ENCODE data around the gene SLIT3.

DNA sequence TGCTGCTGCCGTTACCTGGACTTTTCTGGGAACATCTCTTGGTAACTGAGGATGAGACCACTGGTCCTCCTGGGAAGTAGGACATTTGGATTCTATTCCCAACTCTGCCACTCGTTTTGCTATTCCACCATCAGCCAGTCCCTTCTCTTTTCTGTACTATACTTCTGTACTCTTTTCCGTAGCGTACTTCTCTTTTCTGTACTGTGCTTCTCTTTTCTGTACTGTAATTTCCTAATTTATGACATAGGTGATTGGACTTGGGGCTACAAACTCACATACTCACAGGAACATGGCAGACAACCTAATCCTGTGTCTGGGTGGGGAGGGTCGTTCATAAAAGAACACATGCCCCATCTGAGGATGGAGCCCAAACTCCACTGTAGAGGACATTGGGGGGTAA is 386.4 kb downstream of the SLIT3 start:
- TF ChIP-seq SP1 (IDR thresholded peaks at IDR 0.05): no peak
- TF ChIP-seq FOXA1 (IDR thresholded peaks at IDR 0.05): no peak
- no peak for TF ChIP-seq TARDBP (IDR thresholded peaks at IDR 0.05)
- no peak for TF ChIP-seq BHLHE40 (IDR thresholded peaks at IDR 0.05; ENCODE audit: borderline replicate concordance)
- no peak for TF ChIP-seq ZNF384 (IDR thresholded peaks at IDR 0.05)
- no peak for TF ChIP-seq NFRKB (IDR thresholded peaks at IDR 0.05)
- TF ChIP-seq FOXK2 (IDR thresholded peaks at IDR 0.05): no peak
- TF ChIP-seq HDGF (IDR thresholded peaks at IDR 0.05; ENCODE audit: borderline replicate concordance): no peak
- no peak for TF ChIP-seq L3MBTL2 (conservative IDR thresholded peaks at IDR 0.05)
- no peak for TF ChIP-seq SUZ12 (IDR thresholded peaks at IDR 0.05)
